Measurements from ENCODE around the gene TCHP.

- TF ChIP-seq CTCF (IDR thresholded peaks at IDR 0.05) (no peak), POLR2A (IDR thresholded peaks at IDR 0.05) (no peak)
Observed at GRCh38 chr12:109892748-109893147, 7.3 kb upstream of the TCHP start.

All from Peyer's patch (tissue), 4 donors.